NT2/D1 (cell line): Measurements from ENCODE around the gene PSPC1.

ENCODE experiments used
- DNase-seq: peaks from one replicate; pipeline ENCODE4 v3.0.0-alpha.2; 2011; ENCODE audit warnings: low read depth, low spot score
- H3K27me3 ChIP-seq: 2 replicates; pipeline ENCODE4 v1.6.0; 2011; ENCODE audit warnings: mild to moderate bottlenecking; ENCODE audit not compliant: insufficient read length, insufficient read depth
- H3K36me3 ChIP-seq: 2 replicates; pipeline ENCODE4 v1.6.1; 2011; ENCODE audit warnings: mild to moderate bottlenecking, low read length, mixed read lengths; ENCODE audit not compliant: insufficient read depth, insufficient read length
- H3K4me1 ChIP-seq: 2 replicates; pipeline ENCODE4 v1.5.1; 2011; ENCODE audit not compliant: insufficient read depth, insufficient read length
- H3K4me3 ChIP-seq: 2 replicates; pipeline ENCODE4 v1.5.1; 2011; ENCODE audit warnings: low read depth; ENCODE audit not compliant: insufficient read length
- H3K9ac ChIP-seq: 2 replicates; pipeline ENCODE4 v1.6.0; 2011; ENCODE audit warnings: low read depth; ENCODE audit not compliant: insufficient read length
- H3K9me3 ChIP-seq: 2 replicates; pipeline ENCODE4 v1.5.1; 2011; ENCODE audit warnings: mild to moderate bottlenecking, low read length; ENCODE audit not compliant: insufficient read depth
- SUZ12 ChIP-seq: IDR thresholded peaks from 2 replicates; pipeline ENCODE4 v1.6.1; 2011; ENCODE audit not compliant: insufficient read length, insufficient read depth; ENCODE audit errors: extremely low read depth
- YY1 ChIP-seq: IDR thresholded peaks from 2 replicates; pipeline ENCODE4 v1.6.1; 2011; ENCODE audit not compliant: insufficient read length, insufficient read depth
- ZNF274 ChIP-seq: IDR thresholded peaks from 2 replicates; pipeline ENCODE4 v1.6.1; 2011; ENCODE audit warnings: mild to moderate bottlenecking, low read depth, low read length

The PSPC1 gene

GRCh38 chr13:19810996-19811881, 28.5 kb upstream of the PSPC1 start:
- no peaks in the 10 kb centered on the region for H3K27me3 ChIP-seq
- no peak overlapping the region for H3K4me3 ChIP-seq
- H3K9ac ChIP-seq, result no peak overlapping the region
- TF ChIP-seq SUZ12, result no peak
- TF ChIP-seq ZNF274, result no peak
- no peak for TF ChIP-seq YY1
- no peaks in the 10 kb centered on the region for H3K9me3 ChIP-seq
- H3K4me1 ChIP-seq, result no peaks in the 10 kb centered on the region
- H3K36me3 ChIP-seq, result no peaks in the 10 kb centered on the region
- DNase-seq, result no peak

DNA sequence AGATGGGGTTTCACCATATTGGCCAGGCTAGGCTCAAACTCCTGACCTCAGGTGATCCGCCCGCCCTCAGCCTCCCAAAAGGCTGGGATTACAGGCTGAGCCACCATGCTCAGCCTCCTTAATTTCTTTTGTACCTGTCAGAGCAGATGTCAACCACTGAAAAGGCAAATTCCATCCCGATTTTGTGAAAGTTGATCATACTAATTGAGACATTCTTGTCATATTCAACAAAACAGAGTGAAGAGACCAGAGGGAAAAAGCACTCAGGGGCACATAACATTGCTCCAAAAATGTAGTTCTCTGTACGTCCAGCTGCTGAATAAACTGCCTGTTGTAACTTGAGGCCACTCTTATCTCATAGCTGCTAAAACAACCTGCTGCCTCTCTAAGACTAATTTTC, 27.4 kb upstream of the PSPC1 start:
- H3K4me3 ChIP-seq, result no peak overlapping the region
- H3K36me3 ChIP-seq, result no peaks in the 10 kb centered on the region
- DNase-seq, result no peak
- H3K4me1 ChIP-seq, result no peaks in the 10 kb centered on the region
- H3K9ac ChIP-seq, result no peak overlapping the region
- H3K9me3 ChIP-seq, result no peaks in the 10 kb centered on the region
- TF ChIP-seq ZNF274 (no peak), SUZ12 (no peak), YY1 (no peak)
- no peaks in the 10 kb centered on the region for H3K27me3 ChIP-seq

DNA sequence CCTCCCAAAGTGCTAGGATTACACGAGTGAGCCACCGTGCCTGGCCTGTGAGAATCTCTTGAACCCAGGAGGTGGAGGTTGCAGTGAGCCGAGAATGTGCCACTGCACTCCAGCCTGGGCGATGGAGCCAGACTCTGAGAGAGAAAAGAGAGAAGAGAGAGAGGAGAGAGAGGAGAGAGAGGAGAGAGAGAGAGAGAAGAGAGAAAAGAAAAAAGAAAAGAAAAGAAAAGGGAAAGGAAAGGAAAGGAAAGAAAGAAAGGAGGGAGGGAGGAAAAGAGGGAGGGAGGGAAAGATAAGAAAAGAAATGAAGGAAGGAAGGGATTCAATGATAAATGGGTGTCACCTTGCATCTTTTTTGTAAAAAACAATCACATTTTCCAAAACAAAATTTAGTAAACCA, 23.0 kb upstream of the PSPC1 start:
- DNase-seq, result no peak
- no peak for TF ChIP-seq ZNF274
- TF ChIP-seq YY1, result no peak
- H3K4me3 ChIP-seq, result no peak overlapping the region
- H3K9me3 ChIP-seq, result no peaks in the 10 kb centered on the region
- no peak overlapping the region for H3K9ac ChIP-seq
- no peaks in the 10 kb centered on the region for H3K4me1 ChIP-seq
- H3K36me3 ChIP-seq, result no peaks in the 10 kb centered on the region
- H3K27me3 ChIP-seq, result no peaks in the 10 kb centered on the region

DNA sequence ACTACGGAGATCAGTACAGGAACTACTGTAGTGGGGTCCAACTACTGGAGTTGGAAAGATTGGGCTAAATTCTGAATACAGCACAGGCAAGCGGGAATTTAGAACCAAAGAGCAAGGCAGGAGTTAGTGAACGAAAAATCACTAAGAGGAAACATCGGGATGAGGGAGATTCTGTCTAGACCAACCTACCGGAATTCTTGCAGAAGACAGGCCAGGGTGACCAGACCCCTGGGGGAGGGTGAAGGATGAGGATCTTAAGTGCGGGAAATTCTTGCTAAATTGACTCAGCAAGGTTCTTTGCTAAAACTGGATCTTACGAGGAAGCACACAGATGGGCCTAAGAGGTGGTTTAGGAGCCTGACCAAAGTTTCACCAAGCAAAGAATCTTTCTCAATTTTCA, 13.2 kb upstream of the PSPC1 start:
- no peak for DNase-seq
- no peaks in the 10 kb centered on the region for H3K4me1 ChIP-seq
- H3K9me3 ChIP-seq, result no peaks in the 10 kb centered on the region
- TF ChIP-seq SUZ12 (no peak), ZNF274 (no peak)
- no peak overlapping the region for H3K9ac ChIP-seq
- no peaks in the 10 kb centered on the region for H3K36me3 ChIP-seq
- no peak overlapping the region for H3K4me3 ChIP-seq
- no peaks in the 10 kb centered on the region for H3K27me3 ChIP-seq

DNA sequence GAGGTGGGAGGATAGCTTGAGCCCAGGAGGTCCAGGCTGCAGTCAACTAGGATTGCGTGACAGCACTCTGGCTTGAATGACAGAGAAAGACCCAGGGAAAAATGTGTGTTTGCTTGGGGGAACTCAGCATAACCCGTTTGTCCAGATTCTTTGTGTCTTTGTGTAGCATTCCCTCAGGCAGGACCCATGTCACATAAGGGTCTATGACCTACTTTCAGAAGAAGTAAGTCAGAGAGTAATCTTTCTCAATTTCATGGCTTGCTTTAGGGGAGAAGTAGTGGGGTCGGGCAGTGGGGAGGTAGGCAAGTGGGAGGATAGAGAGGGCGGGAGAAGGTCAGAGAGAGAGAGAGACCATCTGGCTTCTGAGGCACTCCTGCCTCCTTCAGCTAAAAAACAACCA, 11.9 kb upstream of the PSPC1 start:
- TF ChIP-seq SUZ12 (no peak), YY1 (no peak), ZNF274 (no peak)
- Histone ChIP-seq H3K27me3 (no peaks in the 10 kb centered on the region), H3K4me1 (no peaks in the 10 kb centered on the region), H3K9me3 (no peaks in the 10 kb centered on the region), H3K36me3 (no peaks in the 10 kb centered on the region), H3K9ac (no peak overlapping the region), H3K4me3 (no peak overlapping the region)
- no peak for DNase-seq

DNA sequence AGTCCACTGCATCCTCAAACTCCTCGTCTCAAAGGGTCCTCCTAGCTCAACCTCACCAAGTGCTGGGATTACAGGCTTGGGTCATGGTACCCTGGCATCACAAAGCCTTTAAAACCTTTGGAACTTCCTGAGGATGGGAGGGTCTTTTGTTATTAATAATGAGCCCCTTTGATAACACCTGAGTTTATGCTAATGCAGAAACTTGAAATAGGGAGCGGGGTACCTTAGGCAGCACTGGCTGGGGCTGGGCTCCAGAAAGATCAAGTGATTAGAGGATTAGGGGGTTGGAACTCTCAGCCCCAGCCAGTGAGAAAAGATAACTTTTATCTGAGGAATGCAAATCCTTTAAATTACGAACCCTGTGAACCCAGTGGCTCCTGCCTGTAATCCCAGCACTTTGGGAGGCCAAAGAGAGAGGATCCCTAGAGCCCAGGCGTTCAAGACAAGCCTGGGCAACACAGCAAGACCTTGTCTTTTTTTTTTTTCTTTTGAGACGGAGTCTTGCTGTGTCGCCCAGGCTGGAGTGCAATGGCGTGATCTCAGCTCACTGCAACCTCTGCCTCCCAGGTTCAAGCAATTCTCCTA, 9.3 kb upstream of the PSPC1 start:
- no peak for TF ChIP-seq SUZ12
- no peak for TF ChIP-seq ZNF274
- no peak for TF ChIP-seq YY1
- Histone ChIP-seq H3K9me3 (no peaks in the 10 kb centered on the region), H3K27me3 (no peaks in the 10 kb centered on the region), H3K36me3 (no peaks in the 10 kb centered on the region), H3K4me3 (no peak overlapping the region), H3K4me1 (no peaks in the 10 kb centered on the region), H3K9ac (no peak overlapping the region)
- peak; percentile 32 for DNase-seq

GRCh38 chr13:19782049-19782726, 557 bp downstream of the PSPC1 start:
- TF ChIP-seq ZNF274, result no peak
- no peak for TF ChIP-seq SUZ12
- TF ChIP-seq YY1, result no peak

More at GRCh38 chr13:19782049-19782726, 557 bp downstream of the PSPC1 start:
- Histone ChIP-seq H3K4me1 (no peaks in the 10 kb centered on the region), H3K27me3 (no peaks in the 10 kb centered on the region), H3K36me3 (peaks cover 15% of the 10 kb centered on the region), H3K9me3 (peaks cover 18% of the 10 kb centered on the region; the same call in 1 of the 2 replicates), H3K9ac (peak overlapping the region; percentile 100), H3K4me3 (peak overlapping the region; percentile 91)
- peak; percentile 8 for DNase-seq
